GM12878 (cell line): ENCODE measurements around the gene MPV17. TPM values are rescaled to one million over a fixed set of nuclear protein-coding genes. Genes with fewer than 3 reads are reported as not detected.

Experiments
- ATAC-seq: fragments of 200-7000 bp; cut with Tn5 transposase; 3 replicates; pipeline ENCODE4 v1.9.1; 2020; ENCODE audit warnings: mild to moderate bottlenecking, moderate library complexity
- BruUV-seq: library from RNA; stranded (reverse); fragments of 400-500 nt; replicated peaks from 2 replicates; lab custom pipeline; 2021; lab: Mats Ljungman, UMichigan
- CTCF ChIA-PET: fragments of 300-600 bp; sonication (Branson Sonifier 250); formaldehyde crosslinking; extraction: SDS; loops from one replicate; lab custom pipeline; 2021; ENCODE audit warnings: inconsistent platforms; lab: Yijun Ruan, JAX
- POLR2A ChIA-PET: fragments of 350-600 bp; formaldehyde crosslinking; extraction: SDS; loops from one replicate; lab custom pipeline; 2021; ENCODE audit warnings: inconsistent platforms; lab: Charles Lee
- RAD21 ChIA-PET: fragments of 300-600 bp; sonication (Branson Sonifier 250); formaldehyde crosslinking; loops from one replicate; lab custom pipeline; 2023; ENCODE audit warnings: antibody characterized with exemption; ENCODE audit not compliant: unreplicated experiment; lab: Charles Lee
- SMC1A ChIA-PET: fragments of 300-600 bp; sonication (Branson Sonifier 250); formaldehyde crosslinking; loops from one replicate; lab custom pipeline; 2023; ENCODE audit not compliant: unreplicated experiment, uncharacterized antibody; lab: Charles Lee
- DNase-seq: peaks from one replicate; pipeline ENCODE4 v3.0.0-alpha.2; 2011; ENCODE audit warnings: low read depth, low spot score
- FAIRE-seq: peaks from 3 replicates; lab custom pipeline; 2011; peaks lifted over from hg19 to GRCh38; lab: Jason Lieb, UNC
- H2AFZ ChIP-seq: 2 replicates; pipeline ENCODE4 v1.6.0; 2011; ENCODE audit warnings: low read depth, low read length, control low read depth; ENCODE audit not compliant: control insufficient read depth
- H3K27ac ChIP-seq: 2 replicates; pipeline ENCODE4 v1.5.1; 2011; ENCODE audit warnings: control low read depth; ENCODE audit not compliant: control insufficient read depth, insufficient read depth
- H3K27me3 ChIP-seq, 2 experiments: replicated peaks in 1 of 2; 2 replicates each; pipeline versions ENCODE4 v1.6.0 to v1.6.1; 2011; ENCODE audit warnings: low read length in 1 of 2; ENCODE audit not compliant: control insufficient read depth in 2 of 2, insufficient read depth in 2 of 2
- H3K36me3 ChIP-seq, 2 experiments: 2 replicates each; pipeline ENCODE4 v1.5.1; 2011; ENCODE audit warnings: low read length in 1 of 2; ENCODE audit not compliant: control insufficient read depth in 2 of 2, insufficient read depth in 2 of 2
- H3K4me1 ChIP-seq: 2 replicates; pipeline ENCODE4 v1.6.1; 2011; ENCODE audit warnings: mild to moderate bottlenecking, low read length, moderate library complexity, mixed read lengths; ENCODE audit not compliant: control insufficient read depth, insufficient read depth
- H3K4me2 ChIP-seq: 2 replicates; pipeline ENCODE4 v1.6.0; 2011; ENCODE audit warnings: control low read depth; ENCODE audit not compliant: control insufficient read depth, insufficient read depth
- H3K4me3 ChIP-seq: fragments of 200-600 bp; sonication (generic); 2 replicates; pipeline ENCODE4 v1.5.1; 2016
- H3K79me2 ChIP-seq: 2 replicates; pipeline ENCODE4 v1.6.0; 2011; ENCODE audit warnings: low read length; ENCODE audit not compliant: control insufficient read depth, insufficient read depth
- H3K9ac ChIP-seq: 2 replicates; pipeline ENCODE4 v1.8.0; 2011; ENCODE audit warnings: low read length, control low read depth, mixed read lengths; ENCODE audit not compliant: control insufficient read depth, insufficient read depth
- H3K9me3 ChIP-seq: replicated peaks from 3 replicates; pipeline ENCODE4 v1.5.1; 2011; ENCODE audit warnings: mild to moderate bottlenecking, low read length; ENCODE audit not compliant: control insufficient read depth, insufficient read depth
- H4K20me1 ChIP-seq: 2 replicates; pipeline ENCODE4 v1.6.0; 2011; ENCODE audit not compliant: control insufficient read depth, insufficient read depth
- E2F8 ChIP-seq: fragments of 450-650 bp; IDR thresholded peaks from 2 replicates; pipeline ENCODE4 v1.6.1; 2018; ENCODE audit warnings: mild to moderate bottlenecking, low read depth, moderate library complexity; ENCODE audit not compliant: partially characterized antibody
- MXI1 ChIP-seq: fragments of 150-350 bp; IDR thresholded peaks from 2 replicates; pipeline ENCODE4 v1.6.1; 2011; ENCODE audit warnings: low read depth, mild to moderate bottlenecking, inconsistent platforms, low read length, improper control_type of control experiment
- MYC ChIP-seq: IDR thresholded peaks from 2 replicates; pipeline ENCODE4 v1.6.1; 2011; ENCODE audit warnings: mild to moderate bottlenecking, low read length, moderate library complexity, inconsistent platforms; ENCODE audit not compliant: insufficient read depth, insufficient replicate concordance, insufficient read length, severe bottlenecking
- RBBP5 ChIP-seq: fragments of 200-600 bp; sonication (generic); conservative IDR thresholded peaks from 2 replicates; pipeline ENCODE4 v1.6.1; 2016
- SUZ12 ChIP-seq: fragments of 200-600 bp; sonication (generic); IDR thresholded peaks from one replicate; pipeline ENCODE4 v1.6.1; 2018; ENCODE audit warnings: antibody characterized with exemption, mild to moderate bottlenecking; ENCODE audit not compliant: unreplicated experiment
- TCF7 ChIP-seq: IDR thresholded peaks from 2 replicates; pipeline ENCODE4 v1.6.1; 2014; ENCODE audit warnings: antibody characterized with exemption, borderline replicate concordance
- ZNF207 ChIP-seq: fragments of 450-650 bp; IDR thresholded peaks from 2 replicates; pipeline ENCODE4 v1.6.1; 2014; ENCODE audit warnings: antibody characterized with exemption, mild to moderate bottlenecking, borderline replicate concordance
- ZNF24 ChIP-seq: fragments of 450-650 bp; IDR thresholded peaks from 2 replicates; pipeline ENCODE4 v1.6.1; 2017; ENCODE audit warnings: antibody characterized with exemption, mild to moderate bottlenecking
- ZSCAN29 ChIP-seq: fragments of 450-650 bp; IDR thresholded peaks from 2 replicates; pipeline ENCODE4 v1.6.1; 2017; ENCODE audit warnings: mild to moderate bottlenecking, moderate library complexity
- WGBS: methylation state at CpG from one replicate; pipeline ENCODE4 v1.1.6; 2016; ENCODE audit warnings: low lambda C conversion rate; ENCODE audit not compliant: insufficient replicate concordance, insufficient coverage; ENCODE audit errors: missing lambda C conversion rate; 5-methylcytosine and 5-hydroxymethylcytosine counted together
- in situ Hi-C: fragments of 300-500 bp; cut with MboI; formaldehyde crosslinking; loops from 9 replicates; pipeline ENCODE4 v1.14.3; 2018; ENCODE audit warnings: mixed read lengths
- intact Hi-C: fragments of 100-400 bp; cut with micrococcal nuclease; formaldehyde crosslinking; loops from one replicate; pipeline ENCODE4 v1.14.2; 2022; ENCODE audit not compliant: unreplicated experiment
- polyA plus RNA-seq, 11 experiments: library from polyadenylated mRNA; depleted of rRNA in 4 of 11; unstranded in 6 of 11; stranded (reverse) in 5 of 11; fragments of >200 nt; fragmentation: Nextera tagmentation in 4 of 11; fragmentation: Illumina TruSeq in 1 of 11; extraction: Ambion mirVana in 4 of 11; extraction: Trizol in 1 of 11; gene quantifications; 1 replicate in 1 of 11; 2 replicates in 10 of 11; pipeline versions ENCODE4 v1.2.1 to v1.2.3, GENCODE V29; 2011 to 2016; ENCODE audit warnings: inconsistent platforms in 2 of 11, missing spikeins in 2 of 11, low read depth in 1 of 11
- total RNA-seq, 4 experiments: library from RNA; depleted of rRNA in 3 of 4; stranded (reverse); fragments of >200 nt in 3 of 4; fragmentation: Illumina TruSeq in 1 of 4; extraction: Trizol in 1 of 4; gene quantifications; 2 replicates each; pipeline versions ENCODE4 v1.2.1 to v1.2.3, GENCODE V29; 2013 to 2021
- TF ChIP-seq, protein P1 (sequence below): fragments of 450-650 bp; IDR thresholded peaks from 2 replicates; pipeline ENCODE4 v1.6.1; 2017; ENCODE audit warnings: mild to moderate bottlenecking, low read depth, inconsistent platforms; ENCODE audit not compliant: poor library complexity, severe bottlenecking

The MPV17 gene
- total and polyA plus RNA-seq, 10 of the 15 experiments (the other 5 are each of a cell fraction or from before 2014, with no cell fraction given): 63.4 to 143 (median 89.0) TPM

- Histone ChIP-seq H4K20me1 (no peaks in the 10 kb centered on the region), H3K9me3 (no peaks in the 10 kb centered on the region; the same call in 2 of the 3 replicates)
- no peak for TF ChIP-seq MXI1
- TF ChIP-seq ZNF207: no peak
- TF ChIP-seq TCF7: no peak
- no peak for TF ChIP-seq SUZ12
- TF ChIP-seq, all 136 proteins: peak for 0
- H3K9ac ChIP-seq: no peak overlapping the region
- ChIA-PET POLR2A (no interaction called here), SMC1A (interaction anchor here (1.3 to 1.5 kb wide), 2 partner anchors 9 to 10 kb away, joined by 3 to 5 read pairs; partner anchors contain the start of gene MPV17), RAD21 (no interaction called here), CTCF (interaction anchor here (2.0 kb wide), 1 partner anchor 9 kb away, joined by 15 read pairs; no protein-coding TSS in a partner anchor)
- no peak overlapping the region for H3K27ac ChIP-seq
- no peaks in the 10 kb centered on the region for H3K79me2 ChIP-seq
- no peaks in the 10 kb centered on the region for H3K4me1 ChIP-seq
- no peak for ATAC-seq
- H3K36me3 ChIP-seq: peaks cover 0 to 6% of the 10 kb centered on the region in 2 experiments; a peak in 2 of 4 replicates
- in situ Hi-C loops (no loop called here), intact Hi-C loops (no loop called here)
- no peak overlapping the region for H3K4me2 ChIP-seq
- H3K27me3 ChIP-seq: no peaks in the 10 kb centered on the region
- FAIRE-seq: no peak
- 93% methylated on average over 3 of the region's 3 CpGs for WGBS
- no TSS peak for BruUV-seq
- no peak overlapping the region for H3K4me3 ChIP-seq
- no peak for DNase-seq
- no peak overlapping the region for H2AFZ ChIP-seq
Measured at GRCh38 chr2:27312152-27312551, 10.7 kb downstream of the MPV17 start.

DNA sequence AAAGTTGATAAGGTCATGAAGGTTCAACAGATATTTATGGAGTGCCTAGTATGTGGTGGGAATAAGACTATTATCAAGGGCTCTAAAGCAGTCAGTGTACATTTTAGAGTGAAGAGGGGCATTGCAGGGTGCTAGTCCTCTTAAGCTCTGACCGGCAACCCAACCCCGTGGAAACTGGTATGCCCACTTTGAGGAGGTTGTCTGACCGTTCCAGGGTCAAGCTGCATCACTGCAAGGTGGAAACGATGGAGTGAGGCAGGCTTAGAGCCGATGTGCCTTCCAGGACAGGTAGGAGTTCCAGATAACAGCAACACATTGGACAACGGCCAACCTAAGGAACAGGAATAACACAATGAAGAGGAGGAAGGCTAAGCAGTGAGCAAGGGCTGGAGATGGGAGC is 13.2 kb downstream of the MPV17 start:
- no peak for FAIRE-seq

More for the DNA sequence above, 13.2 kb downstream of the MPV17 start:
- H3K79me2 ChIP-seq: no peaks in the 10 kb centered on the region
- POLR2A ChIA-PET: interaction anchor here (0.6 kb wide), 1 partner anchor 13 kb away, joined by 3 read pairs; no protein-coding TSS in a partner anchor
- 97% methylated on average over 6 of the region's 6 CpGs for WGBS
- no peaks in the 10 kb centered on the region; a peak in 1 of 4 replicates for H3K27me3 ChIP-seq
- ATAC-seq (no peak), DNase-seq (no peak)
- no peak overlapping the region for H3K4me2 ChIP-seq
- in situ Hi-C loops (no loop called here), intact Hi-C loops (no loop called here)
- no TSS peak for BruUV-seq
- SMC1A ChIA-PET: no interaction called here
- H3K9ac ChIP-seq: no peak overlapping the region
- peaks cover 0 to 3% of the 10 kb centered on the region in 2 experiments; a peak in 1 of 4 replicates for H3K36me3 ChIP-seq
- no peak for TF ChIP-seq MYC
- TF ChIP-seq, protein P1, sequence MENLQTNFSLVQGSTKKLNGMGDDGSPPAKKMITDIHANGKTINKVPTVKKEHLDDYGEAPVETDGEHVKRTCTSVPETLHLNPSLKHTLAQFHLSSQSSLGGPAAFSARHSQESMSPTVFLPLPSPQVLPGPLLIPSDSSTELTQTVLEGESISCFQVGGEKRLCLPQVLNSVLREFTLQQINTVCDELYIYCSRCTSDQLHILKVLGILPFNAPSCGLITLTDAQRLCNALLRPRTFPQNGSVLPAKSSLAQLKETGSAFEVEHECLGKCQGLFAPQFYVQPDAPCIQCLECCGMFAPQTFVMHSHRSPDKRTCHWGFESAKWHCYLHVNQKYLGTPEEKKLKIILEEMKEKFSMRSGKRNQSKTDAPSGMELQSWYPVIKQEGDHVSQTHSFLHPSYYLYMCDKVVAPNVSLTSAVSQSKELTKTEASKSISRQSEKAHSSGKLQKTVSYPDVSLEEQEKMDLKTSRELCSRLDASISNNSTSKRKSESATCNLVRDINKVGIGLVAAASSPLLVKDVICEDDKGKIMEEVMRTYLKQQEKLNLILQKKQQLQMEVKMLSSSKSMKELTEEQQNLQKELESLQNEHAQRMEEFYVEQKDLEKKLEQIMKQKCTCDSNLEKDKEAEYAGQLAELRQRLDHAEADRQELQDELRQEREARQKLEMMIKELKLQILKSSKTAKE: no peak
- no peak for TF ChIP-seq E2F8
- TF ChIP-seq ZNF24: no peak
- no peak for TF ChIP-seq RBBP5
- no peak for TF ChIP-seq ZSCAN29
- H3K27ac ChIP-seq: no peak overlapping the region
- no peaks in the 10 kb centered on the region for H3K4me1 ChIP-seq
- H2AFZ ChIP-seq: no peak overlapping the region
- no peak overlapping the region for H3K4me3 ChIP-seq
- RAD21 ChIA-PET: no interaction called here
- CTCF ChIA-PET: no interaction called here
- no peaks in the 10 kb centered on the region for H4K20me1 ChIP-seq
- H3K9me3 ChIP-seq: no peaks in the 10 kb centered on the region; the same call in 2 of the 3 replicates
